ENCODE measurements around the gene FLOT2.
A peak's percentile ranks its signal among the peaks of the same experiment; 100 is the strongest.
"Not testable (repeated sequence)": the region's sequence is repeated elsewhere in the genome, so short reads cannot be mapped to it uniquely, and the experiment has no call there.

FLOT2 gene

GRCh38 chr17:28910534-28910933 lies 13.0 kb upstream of the FLOT2 start:
- H3K4me3 Mint-ChIP-seq: no peak overlapping the region
- no peaks in the 10 kb centered on the region for H3K9me3 Mint-ChIP-seq
- H3K27me3 Mint-ChIP-seq: no peaks in the 10 kb centered on the region
- CTCF ChIA-PET: interaction anchor here (0.8 to 1.8 kb wide), 5 partner anchors 43 to 207 kb away, joined by 3 to 9 read pairs (median 6); no protein-coding TSS in a partner anchor
- H3K4me1 Mint-ChIP-seq: no peaks in the 10 kb centered on the region
- peak overlapping the region; percentile 52 for H3K27ac Mint-ChIP-seq
- DNase-seq: no peak
- H3K36me3 Mint-ChIP-seq: peaks cover 70% of the 10 kb centered on the region

- Mint-ChIP-seq H3K9me3 (no peaks in the 10 kb centered on the region), H3K27me3 (no peaks in the 10 kb centered on the region), H3K27ac (no peak overlapping the region), H3K4me1 (peaks cover 7% of the 10 kb centered on the region), H3K36me3 (peaks cover 60% of the 10 kb centered on the region), H3K4me3 (no peak overlapping the region)
- DNase-seq: no peak
- CTCF ChIA-PET: interaction anchor here (1.0 to 2.4 kb wide), 4 partner anchors 13 to 182 kb away, joined by 3 to 10 read pairs (median 4); partner anchors contain the start of gene TLCD1
Measured at GRCh38 chr17:28908640-28909167, 11.2 kb upstream of the FLOT2 start.

DNA sequence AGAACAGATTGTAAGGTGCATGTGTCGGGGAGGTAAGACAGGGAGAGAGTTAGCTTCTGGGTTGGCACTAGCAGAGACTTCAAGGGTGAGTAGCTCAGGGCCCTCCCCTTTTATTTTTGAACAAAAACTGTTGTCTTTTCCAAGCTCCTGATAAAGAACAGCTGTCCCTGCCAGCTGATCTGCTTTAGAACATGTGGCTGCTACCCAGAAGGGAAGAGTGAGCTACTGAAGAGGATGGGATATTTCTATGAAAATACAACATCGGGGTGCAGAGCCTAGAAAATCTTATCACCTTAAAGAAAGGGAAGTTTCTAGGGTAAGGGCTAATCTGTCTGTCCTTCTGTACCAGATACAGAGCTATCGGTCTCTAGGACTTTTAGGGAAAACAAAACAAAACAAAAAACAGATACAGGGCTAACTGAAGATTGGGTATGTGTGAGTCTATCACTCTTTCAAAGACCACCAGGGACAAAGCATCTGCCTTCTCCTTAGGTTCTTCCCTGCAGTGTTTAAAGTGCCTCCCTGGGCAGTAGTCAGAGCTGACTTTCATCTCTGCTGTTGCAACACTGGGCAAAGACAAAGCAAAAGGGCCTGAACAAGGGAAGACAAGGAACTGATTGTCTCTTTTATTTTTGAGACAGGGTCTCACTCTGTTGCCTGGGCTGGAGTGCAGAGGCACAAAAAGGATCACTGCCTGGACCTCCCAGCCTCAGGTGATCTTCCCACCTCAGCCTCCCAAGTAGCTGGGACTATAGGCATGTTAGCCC lies 10.4 kb upstream of the FLOT2 start:
- peaks cover 52% of the 10 kb centered on the region for H3K36me3 Mint-ChIP-seq
- no peak for DNase-seq
- CTCF ChIA-PET: interaction anchor here (1.0 to 2.4 kb wide), 4 partner anchors 14 to 181 kb away, joined by 3 to 10 read pairs (median 4); partner anchors contain the start of gene TLCD1

GRCh38 chr17:28906706-28907438 lies 9.3 kb upstream of the FLOT2 start:
- CTCF ChIA-PET: interaction anchor here (0.6 to 2.4 kb wide), 5 partner anchors 9 to 180 kb away, joined by 3 to 10 read pairs (median 3); no protein-coding TSS in a partner anchor
- DNase-seq: no peak
- peaks cover 45% of the 10 kb centered on the region for H3K36me3 Mint-ChIP-seq

More for the DNA sequence above, 10.4 kb upstream of the FLOT2 start:
- H3K9me3 Mint-ChIP-seq: no peaks in the 10 kb centered on the region
- no peak overlapping the region for H3K4me3 Mint-ChIP-seq
- peaks cover 14% of the 10 kb centered on the region for H3K4me1 Mint-ChIP-seq
- H3K27ac Mint-ChIP-seq: no peak overlapping the region
- H3K27me3 Mint-ChIP-seq: no peaks in the 10 kb centered on the region

GRCh38 chr17:28906276-28906675 lies 8.7 kb upstream of the FLOT2 start:
- no peak overlapping the region for H3K4me3 Mint-ChIP-seq
- H3K27me3 Mint-ChIP-seq: no peaks in the 10 kb centered on the region
- DNase-seq: no peak
- H3K27ac Mint-ChIP-seq: no peak overlapping the region
- CTCF ChIA-PET: interaction anchor here (0.7 to 2.0 kb wide), 3 partner anchors 9 to 180 kb away, joined by 3 to 6 read pairs (median 3); no protein-coding TSS in a partner anchor
- no peaks in the 10 kb centered on the region for H3K9me3 Mint-ChIP-seq
- H3K4me1 Mint-ChIP-seq: peaks cover 25% of the 10 kb centered on the region
- peaks cover 45% of the 10 kb centered on the region for H3K36me3 Mint-ChIP-seq

More at GRCh38 chr17:28906706-28907438, 9.3 kb upstream of the FLOT2 start:
- H3K27me3 Mint-ChIP-seq: no peaks in the 10 kb centered on the region
- no peak overlapping the region for H3K27ac Mint-ChIP-seq
- H3K4me1 Mint-ChIP-seq: peaks cover 19% of the 10 kb centered on the region
- H3K4me3 Mint-ChIP-seq: no peak overlapping the region
- H3K9me3 Mint-ChIP-seq: no peaks in the 10 kb centered on the region

GRCh38 chr17:28904800-28905199 lies 7.3 kb upstream of the FLOT2 start:
- peaks cover 34% of the 10 kb centered on the region for H3K4me1 Mint-ChIP-seq
- CTCF ChIA-PET: interaction anchor here (1.6 to 8.6 kb wide), 3 partner anchors 11 to 141 kb away, joined by 3 to 47 read pairs (median 6); no protein-coding TSS in a partner anchor
- H3K4me3 Mint-ChIP-seq: no peak overlapping the region
- no peaks in the 10 kb centered on the region for H3K27me3 Mint-ChIP-seq
- no peak for DNase-seq
- H3K27ac Mint-ChIP-seq: no peak overlapping the region
- H3K9me3 Mint-ChIP-seq: no peaks in the 10 kb centered on the region
- peaks cover 41% of the 10 kb centered on the region for H3K36me3 Mint-ChIP-seq

DNA sequence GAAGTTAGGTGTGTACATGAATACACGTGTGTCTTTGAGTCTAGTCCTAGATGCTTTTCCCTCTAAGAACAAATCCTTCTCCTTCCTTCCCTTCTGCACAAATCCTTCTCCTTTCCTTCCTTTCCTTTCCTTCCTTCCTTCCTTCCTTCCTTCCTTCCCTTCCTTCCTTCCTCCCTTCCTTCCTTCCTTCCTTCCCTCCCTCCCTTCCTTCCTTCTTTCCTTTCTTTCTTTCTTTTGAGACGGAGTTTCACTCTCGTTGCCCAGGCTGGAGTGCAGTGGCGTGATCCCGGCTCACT lies 6.0 kb upstream of the FLOT2 start:
- not testable (repeated sequence) for DNase-seq, H3K27me3 Mint-ChIP-seq, H3K9me3 Mint-ChIP-seq
- H3K4me3 Mint-ChIP-seq: peak overlapping the region; percentile 93
- H3K4me1 Mint-ChIP-seq: peaks cover 44% of the 10 kb centered on the region
- CTCF ChIA-PET: interaction anchor here (0.6 to 8.6 kb wide), 14 partner anchors 9 to 139 kb away, joined by 3 to 47 read pairs (median 5); no protein-coding TSS in a partner anchor
- peak overlapping the region; percentile 77 for H3K27ac Mint-ChIP-seq
- peaks cover 46% of the 10 kb centered on the region for H3K36me3 Mint-ChIP-seq

GRCh38 chr17:28902819-28903545 lies 5.4 kb upstream of the FLOT2 start, which contains the start of gene DHRS13:
TSS of gene DHRS13 (minus strand) at chr17:28903079. CDS start at chr17:28902944, 135 bp downstream.
- peaks cover 47% of the 10 kb centered on the region for H3K4me1 Mint-ChIP-seq
- CTCF ChIA-PET: interaction anchor here (0.6 to 8.6 kb wide), 21 partner anchors 10 to 183 kb away, joined by 3 to 47 read pairs (median 5); partner anchors contain the start of gene RPL23A

GRCh38 chr17:28901866-28902818 lies 4.6 kb upstream of the FLOT2 start:
- DNase-seq: peak; percentile 73
- no peaks in the 10 kb centered on the region for H3K9me3 Mint-ChIP-seq
- peaks cover 48% of the 10 kb centered on the region for H3K36me3 Mint-ChIP-seq
- H3K4me1 Mint-ChIP-seq: peaks cover 51% of the 10 kb centered on the region
- no peaks in the 10 kb centered on the region for H3K27me3 Mint-ChIP-seq
- H3K27ac Mint-ChIP-seq: peak overlapping the region; percentile 94
- CTCF ChIA-PET: interaction anchor here (0.6 to 8.6 kb wide), 17 partner anchors 10 to 215 kb away, joined by 3 to 47 read pairs (median 5); partner anchors contain the start of genes PHF12 and RPL23A
- H3K4me3 Mint-ChIP-seq: peak overlapping the region; percentile 93

More at GRCh38 chr17:28902819-28903545, 5.4 kb upstream of the FLOT2 start, which contains the start of gene DHRS13:
- peak; percentile 95 for DNase-seq
- Mint-ChIP-seq H3K4me3 (peak within 1 kb of the TSS; percentile 93), H3K9me3 (no peaks in the 10 kb centered on the region), H3K27ac (peak within 1 kb of the TSS; percentile 94), H3K36me3 (peaks cover 48% of the 10 kb centered on the region), H3K27me3 (no peaks in the 10 kb centered on the region)

DNA sequence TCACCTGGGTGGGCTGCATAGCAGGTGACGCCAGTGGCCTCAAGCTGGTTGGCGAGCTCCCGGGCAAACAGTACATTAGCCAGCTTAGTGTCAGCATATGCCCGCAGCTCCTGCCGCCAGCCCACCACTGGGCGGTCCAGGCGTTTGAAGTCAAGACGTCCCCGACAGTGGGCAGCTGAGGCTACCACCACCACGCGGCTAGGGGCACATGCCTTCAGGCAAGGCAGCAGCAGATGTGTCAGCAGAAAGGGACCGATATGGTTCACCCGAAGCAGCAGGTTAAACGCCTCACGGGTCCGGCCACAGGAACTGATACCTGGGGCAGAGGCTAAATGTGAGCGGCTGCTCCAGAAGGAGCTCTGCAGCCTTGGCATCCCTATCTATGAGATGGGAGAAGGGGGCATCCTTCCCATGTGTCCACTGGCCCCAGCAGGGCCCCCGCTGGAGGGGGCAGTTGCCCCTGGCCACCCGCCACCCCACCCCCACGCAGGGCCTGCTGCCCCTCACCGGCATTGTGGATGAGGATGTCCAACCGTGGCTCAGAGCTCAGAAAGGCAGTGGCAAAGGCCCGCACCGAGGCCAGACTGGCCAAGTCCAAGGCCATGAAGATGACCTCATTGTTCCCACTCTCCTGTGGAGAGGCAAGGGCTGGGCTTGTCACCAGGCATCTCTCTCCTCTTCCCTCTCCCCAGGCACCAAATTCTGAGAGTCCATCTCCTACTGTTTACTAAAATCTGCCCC lies 3.6 kb upstream of the FLOT2 start:
- Mint-ChIP-seq H3K9me3 (no peaks in the 10 kb centered on the region), H3K36me3 (peaks cover 46% of the 10 kb centered on the region), H3K27me3 (no peaks in the 10 kb centered on the region), H3K27ac (peak overlapping the region; percentile 94), H3K4me1 (peaks cover 57% of the 10 kb centered on the region), H3K4me3 (peak overlapping the region; percentile 93)
- DNase-seq: no peak
- CTCF ChIA-PET: interaction anchor here (1.2 to 8.6 kb wide), 11 partner anchors 9 to 216 kb away, joined by 4 to 47 read pairs (median 5); partner anchors contain the start of genes PHF12 and RPL23A

DNA sequence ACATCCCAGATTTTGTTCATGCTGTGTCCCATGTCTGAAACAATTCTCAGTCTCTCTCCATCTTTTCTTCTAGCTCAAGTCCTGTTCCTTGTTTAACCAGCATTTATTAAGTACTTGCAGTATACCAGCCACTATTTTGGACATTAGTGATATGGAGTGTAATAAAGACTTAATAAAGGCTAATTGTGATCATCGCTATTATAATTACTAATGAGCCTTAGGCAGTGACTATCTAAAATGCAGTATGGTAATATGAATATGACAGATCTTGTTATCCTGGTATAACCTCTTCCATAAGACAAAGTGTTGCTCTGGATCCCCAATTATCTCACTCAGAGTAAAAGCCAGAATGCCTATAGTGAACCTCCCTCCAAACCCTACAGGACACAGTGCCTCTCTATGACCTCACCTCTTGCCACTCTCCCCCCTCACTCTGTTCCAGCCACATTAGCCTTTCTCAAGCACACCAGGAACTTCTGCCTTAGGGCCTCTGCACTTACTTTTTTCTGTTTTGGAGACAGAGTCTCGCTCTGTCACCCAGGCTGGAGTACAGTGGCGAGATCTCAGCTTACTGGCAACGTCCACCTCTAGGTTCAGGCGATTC lies 1.8 kb upstream of the FLOT2 start:
- Mint-ChIP-seq H3K27ac (no peak overlapping the region), H3K4me3 (peak overlapping the region; percentile 5)

More for the DNA sequence above, 1.8 kb upstream of the FLOT2 start:
- CTCF ChIA-PET: interaction anchor here (0.8 to 8.6 kb wide), 5 partner anchors 43 to 173 kb away, joined by 3 to 47 read pairs (median 5); partner anchors contain the start of gene TLCD1
- H3K27me3 Mint-ChIP-seq: no peaks in the 10 kb centered on the region
- H3K36me3 Mint-ChIP-seq: peaks cover 51% of the 10 kb centered on the region
- H3K4me1 Mint-ChIP-seq: peaks cover 67% of the 10 kb centered on the region
- H3K9me3 Mint-ChIP-seq: no peaks in the 10 kb centered on the region
- no peak for DNase-seq
